Pancreas (tissue), 10 donors: Measurements from ENCODE around the gene TMEM198. TPM values are rescaled to one million over a fixed set of nuclear protein-coding genes. Genes with fewer than 3 reads are reported as not detected.
A peak's percentile ranks its signal among the peaks of the same experiment; 100 is the strongest.

Experiments
- ATAC-seq, 4 donors: fragments of 200-7000 bp; cut with Tn5 transposase; one replicate each; pipeline versions ENCODE4 v1.8.0 to v1.9.1; 2020; ENCODE audit warnings: mild to moderate bottlenecking in 4 of 4, moderate library complexity in 4 of 4
- DNase-seq, 6 donors: peaks; one replicate each; pipeline ENCODE4 v3.0.0-alpha.2; 2020
- FAIRE-seq: peaks from 2 replicates; lab custom pipeline; 2012; peaks lifted over from hg19 to GRCh38; lab: Jason Lieb, UNC
- H3K27ac ChIP-seq, 4 donors: fragments of 200-600 bp; sonication (generic); 1 replicate in 3 of 4; 2 replicates in 1 of 4; pipeline versions ENCODE4 v1.5.0 to v1.8.0; 2020
- H3K27me3 ChIP-seq, 4 donors: fragments of 200-600 bp; one replicate each; pipeline ENCODE4 v1.8.0; 2021
- H3K36me3 ChIP-seq, 3 donors: fragments of 200-600 bp; sonication (generic) in 1 of 3; one replicate each; pipeline versions ENCODE4 v1.5.0 to v1.8.0; 2020 to 2021
- H3K4me1 ChIP-seq, 3 donors: fragments of 200-600 bp; one replicate each; pipeline ENCODE4 v1.8.0; 2021
- H3K4me3 ChIP-seq, 4 donors: fragments of 200-600 bp; sonication (generic) in 2 of 4; one replicate each; pipeline versions ENCODE4 v1.5.0 to v1.8.0; 2020 to 2021
- H3K9me3 ChIP-seq, 4 donors: fragments of 200-600 bp; one replicate each; pipeline ENCODE4 v1.8.0; 2021
- CTCF ChIP-seq, 4 donors: fragments of 200-600 bp; sonication (generic) in 3 of 4; IDR thresholded peaks; one replicate each; pipeline versions ENCODE4 v1.5.0 to v1.8.0; 2021; ENCODE audit warnings: antibody characterized with exemption in 4 of 4
- WGBS, 2 donors: extraction: QIAGEN DNeasy Blood & Tissue Kit; methylation state at CpG; one replicate each; pipeline ENCODE4 v1.1.7; 2013; 5-methylcytosine and 5-hydroxymethylcytosine counted together
- intact Hi-C, 3 donors: fragments of 100-400 bp; cut with DNase I; formaldehyde crosslinking; loops; one replicate each; pipeline versions ENCODE4 v1.11.1 to v1.14.2; 2022
- polyA plus RNA-seq, 2 donors: library from polyadenylated mRNA; stranded (reverse); fragments of 200-250 nt; gene quantifications; one replicate each; pipeline ENCODE4 v1.2.3, GENCODE V29; 2013
- total RNA-seq, 6 donors: library from RNA; stranded (reverse); fragmentation: NEBNext Ultra II Directional in 4 of 6; extraction: Animal tissue kit (Norgen Biotek cat#: 25700) in 4 of 6; gene quantifications; one replicate each; pipeline versions ENCODE4 v1.2.1 to v1.2.4, GENCODE V29; 2021 to 2023
- donor health status: healthy with polysubstance abuse.
- donor health status: DM: no; HTN: no; CAD: no; lungs with moderate emphysema.
- donor health status: DM: no; HTN: no; CAD: no.
- donor health status: control.
- donor health status: control.
- donor health status: Bipolar disorder and iron deficiency.
- donor health status: DM: yes; HTN: yes; CAD: no.
- donor health status: DM: no; HTN: no; CAD: no.
- donor health status: DM: no; HTN: no; CAD: no.
- donor health status: DM: yes; HTN: yes; CAD: no.

The TMEM198 gene
- total and polyA plus RNA-seq, 8 donors = 2.6 to 13.3 (median 5.9) TPM

GRCh38 chr2:219533930-219534661 lies 9.7 kb upstream of the TMEM198 start:
- no peak for FAIRE-seq
- no peak overlapping the region for H3K27ac ChIP-seq
- WGBS, 2 donors = 70 to 75% methylated on average over 6 of the region's 6 CpGs
- ATAC-seq = no peak
- no peaks in the 10 kb centered on the region for H3K9me3 ChIP-seq
- DNase-seq = no peak
- H3K4me3 ChIP-seq = no peak overlapping the region
- intact Hi-C loops = loop anchor here in 2 of 3 donors (5.0 to 10.0 kb wide), 3 partner anchors 67 to 111 kb away; no protein-coding TSS in a partner anchor
- no peak for TF ChIP-seq CTCF (IDR thresholded peaks at IDR 0.05)
- H3K4me1 ChIP-seq = no peaks in the 10 kb centered on the region
- peaks cover 0 to 7% (median 6%) of the 10 kb centered on the region in 3 donors for H3K36me3 ChIP-seq
- peaks cover 0 to 10% (median 0%) of the 10 kb centered on the region in 4 donors for H3K27me3 ChIP-seq

GRCh38 chr2:219536425-219536824 lies 7.4 kb upstream of the TMEM198 start:
- Histone ChIP-seq H3K4me1 (peaks cover 0 to 4% (median 1%) of the 10 kb centered on the region in 3 donors), H3K9me3 (no peaks in the 10 kb centered on the region), H3K4me3 (no peak overlapping the region), H3K36me3 (peaks cover 2 to 26% (median 19%) of the 10 kb centered on the region in 3 donors), H3K27me3 (no peaks in the 10 kb centered on the region), H3K27ac (no peak overlapping the region)
- DNase-seq = no peak
- no peak for FAIRE-seq
- TF ChIP-seq CTCF (IDR thresholded peaks at IDR 0.05) = no peak
- ATAC-seq = no peak
- intact Hi-C loops = loop anchor here in 1 of 3 donors (10.0 kb wide), 2 partner anchors 72 to 108 kb away; no protein-coding TSS in a partner anchor
- 66 to 75% methylated on average over 16 of the region's 16 CpGs for WGBS, 2 donors

GRCh38 chr2:219536967-219537366 lies 6.9 kb upstream of the TMEM198 start:
- ATAC-seq = no peak
- no peak for TF ChIP-seq CTCF (IDR thresholded peaks at IDR 0.05)

GRCh38 chr2:219537657-219538488 lies 6.0 kb upstream of the TMEM198 start:
- peaks cover 0 to 5% (median 4%) of the 10 kb centered on the region in 3 donors for H3K4me1 ChIP-seq
- WGBS, 2 donors = 54 to 58% methylated on average over 12 to 14 of the region's 15 CpGs
- no peaks in the 10 kb centered on the region for H3K9me3 ChIP-seq
- TF ChIP-seq CTCF (IDR thresholded peaks at IDR 0.05) = no peak
- no peak for FAIRE-seq
- H3K36me3 ChIP-seq = peaks cover 2 to 26% (median 19%) of the 10 kb centered on the region in 3 donors
- H3K27ac ChIP-seq = no peak overlapping the region
- H3K4me3 ChIP-seq = no peak overlapping the region
- DNase-seq = peak in 1 of 6 donors; percentile 67
- H3K27me3 ChIP-seq = no peaks in the 10 kb centered on the region
- no peak for ATAC-seq
- intact Hi-C loops = loop anchor here in 1 of 3 donors (10.0 kb wide), 2 partner anchors 73 to 107 kb away; no protein-coding TSS in a partner anchor

More at GRCh38 chr2:219536967-219537366, 6.9 kb upstream of the TMEM198 start:
- peaks cover 2 to 26% (median 19%) of the 10 kb centered on the region in 3 donors for H3K36me3 ChIP-seq
- DNase-seq = peak in 1 of 6 donors; percentile 72
- no peak for FAIRE-seq
- no peaks in the 10 kb centered on the region for H3K9me3 ChIP-seq
- H3K4me1 ChIP-seq = peaks cover 0 to 5% (median 4%) of the 10 kb centered on the region in 3 donors
- H3K27ac ChIP-seq = no peak overlapping the region
- no peaks in the 10 kb centered on the region for H3K27me3 ChIP-seq
- no peak overlapping the region for H3K4me3 ChIP-seq
- intact Hi-C loops = loop anchor here in 1 of 3 donors (10.0 kb wide), 2 partner anchors 72 to 108 kb away; no protein-coding TSS in a partner anchor
- 37 to 38% methylated on average over 9 of the region's 9 CpGs for WGBS, 2 donors
